HG03060 (cell line): ENCODE measurements around the gene ENAH.

Source experiments
- ATAC-seq: cut with Tn5 transposase; IDR thresholded peaks from one replicate; pipeline ENCODE4 v1.9.1; 2021; ENCODE audit warnings: low read depth, moderate number of reproducible peaks; ENCODE audit not compliant: unreplicated experiment

The ENAH gene

DNA sequence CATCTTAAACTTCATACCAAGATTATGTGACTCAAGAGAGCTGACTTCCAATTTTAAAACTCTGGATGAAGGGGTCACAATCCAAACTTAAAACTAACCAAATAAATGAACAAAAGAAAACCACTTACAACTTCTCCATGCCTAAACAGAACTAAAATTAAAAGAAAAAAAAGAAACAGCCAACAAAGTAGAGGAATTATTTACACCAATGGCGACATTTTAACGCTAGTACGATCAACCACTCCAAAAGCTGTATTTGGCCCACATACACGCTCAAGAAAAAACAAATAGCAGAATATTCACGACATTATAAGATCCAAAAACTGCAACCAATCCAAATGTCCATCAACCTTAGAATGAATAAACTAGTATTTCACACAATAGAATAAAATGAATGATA, 42.4 kb downstream of the ENAH start:
- no peak for ATAC-seq

DNA sequence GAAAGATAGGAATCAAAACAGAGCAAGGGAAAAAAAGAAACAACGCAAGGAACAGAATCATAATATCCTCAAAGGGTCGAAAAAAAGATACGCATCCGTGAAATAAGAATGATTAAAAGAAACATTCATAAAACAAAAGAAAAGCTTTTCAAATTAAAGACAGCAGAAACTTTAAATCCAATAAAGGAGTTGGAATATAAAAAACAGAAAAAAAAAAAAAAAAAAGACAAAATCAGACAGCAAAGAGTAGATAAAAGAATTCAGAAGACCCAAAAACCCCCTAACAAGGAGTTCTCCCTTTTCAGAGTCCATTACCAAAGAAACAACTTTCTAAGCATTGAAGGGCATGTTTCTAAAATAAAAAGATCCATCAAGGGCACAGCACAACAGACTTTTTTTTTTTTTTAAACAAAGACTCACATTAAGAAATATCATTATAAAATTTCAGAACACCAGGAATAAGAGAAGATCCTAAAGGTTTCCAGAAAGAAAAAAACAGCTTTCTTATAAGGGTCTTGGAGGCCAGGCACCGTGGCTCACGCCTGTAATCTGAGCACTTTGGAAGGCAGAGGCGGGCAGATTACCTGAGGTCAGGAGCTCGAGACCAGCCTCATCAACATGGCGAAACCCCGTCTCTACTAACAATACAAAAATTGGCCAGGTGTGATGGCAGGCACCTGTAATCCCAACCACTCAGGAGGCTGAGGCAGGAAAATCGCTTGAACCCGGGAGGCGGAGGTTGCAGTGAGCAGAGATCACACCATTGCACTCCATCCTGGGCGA, 44.7 kb downstream of the ENAH start:
- no peak for ATAC-seq

DNA sequence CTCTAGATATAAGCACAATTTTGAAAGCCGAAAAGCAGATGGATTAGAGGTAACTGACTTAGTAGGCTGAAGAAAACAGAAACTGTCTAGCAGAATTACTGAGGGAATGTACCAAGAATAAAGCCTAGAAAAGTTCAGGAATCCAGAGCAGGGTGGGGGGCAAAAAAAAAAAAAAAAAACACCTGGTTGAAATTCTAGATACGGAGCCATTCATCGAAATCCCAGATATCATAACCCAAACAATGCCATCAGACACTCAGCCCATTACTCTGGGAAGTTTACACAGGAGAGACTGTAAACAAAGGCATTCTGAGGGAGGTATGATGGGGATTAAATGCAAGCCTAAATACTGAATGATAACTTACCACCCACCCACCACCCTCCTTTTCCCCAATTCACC, 45.6 kb downstream of the ENAH start:
- ATAC-seq = no peak

DNA sequence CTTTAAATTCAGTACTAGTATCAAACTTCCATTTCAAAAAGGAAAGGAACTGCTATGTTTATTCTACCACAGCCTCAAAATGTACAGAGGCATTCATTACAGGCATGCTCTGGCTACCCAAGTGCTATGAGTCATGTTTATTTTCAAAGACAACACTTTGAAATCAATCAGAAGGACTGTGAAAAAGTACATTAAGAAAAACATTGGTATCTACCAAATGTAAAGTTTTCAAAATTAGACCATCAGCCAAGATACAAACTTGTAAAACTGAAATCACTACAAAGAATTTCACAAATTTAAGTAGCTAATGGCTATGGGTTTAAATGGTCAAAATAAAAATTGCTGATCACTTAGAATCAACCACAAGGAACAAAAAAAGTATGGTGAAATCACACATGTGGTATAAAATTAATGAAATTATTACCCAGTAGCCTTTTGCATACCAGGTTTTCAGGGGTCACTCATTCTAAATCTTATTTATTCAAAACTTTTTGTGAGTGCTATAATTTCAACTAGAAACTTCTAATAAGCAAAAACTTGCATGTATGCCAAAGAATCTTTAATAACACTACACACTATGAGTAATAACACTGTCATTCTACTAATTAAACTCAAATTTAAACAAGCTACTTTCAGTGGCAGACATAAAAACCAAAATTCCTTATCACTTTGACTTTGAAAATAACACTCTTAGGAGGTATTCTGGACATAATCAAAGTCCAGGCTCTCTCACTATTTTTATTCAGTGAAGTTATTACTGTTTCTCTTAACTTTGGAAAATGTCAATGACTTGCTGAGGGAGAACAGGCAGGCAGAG, 49.2 kb downstream of the ENAH start:
- ATAC-seq = no peak

DNA sequence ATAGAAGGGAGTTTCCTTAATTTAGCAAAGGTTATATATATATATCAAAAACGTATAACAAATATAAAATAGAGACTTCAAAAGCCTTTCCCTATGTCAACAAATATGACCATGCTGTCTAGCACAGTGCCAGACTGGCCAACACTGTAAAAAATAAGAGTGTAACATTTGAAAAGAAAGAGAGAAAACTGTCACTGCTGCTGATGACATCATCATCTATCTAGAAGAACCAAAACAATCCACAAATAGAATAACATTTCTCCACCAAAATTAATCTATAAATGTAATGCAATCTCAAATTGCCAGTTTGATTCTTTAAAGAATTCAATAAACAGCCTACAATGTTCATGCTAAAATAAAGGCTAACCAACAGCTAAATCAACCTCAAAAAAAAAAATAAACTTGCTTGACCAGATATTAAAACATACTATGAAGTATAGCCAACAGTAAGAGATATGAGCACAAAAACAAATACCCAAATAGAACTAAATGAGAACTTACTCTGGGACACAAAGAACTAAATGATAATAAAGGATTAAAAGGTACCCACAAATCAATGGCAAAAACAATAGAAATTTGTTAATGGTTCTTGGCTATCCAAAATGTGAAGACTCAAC, 50.2 kb downstream of the ENAH start:
- ATAC-seq = no peak

DNA sequence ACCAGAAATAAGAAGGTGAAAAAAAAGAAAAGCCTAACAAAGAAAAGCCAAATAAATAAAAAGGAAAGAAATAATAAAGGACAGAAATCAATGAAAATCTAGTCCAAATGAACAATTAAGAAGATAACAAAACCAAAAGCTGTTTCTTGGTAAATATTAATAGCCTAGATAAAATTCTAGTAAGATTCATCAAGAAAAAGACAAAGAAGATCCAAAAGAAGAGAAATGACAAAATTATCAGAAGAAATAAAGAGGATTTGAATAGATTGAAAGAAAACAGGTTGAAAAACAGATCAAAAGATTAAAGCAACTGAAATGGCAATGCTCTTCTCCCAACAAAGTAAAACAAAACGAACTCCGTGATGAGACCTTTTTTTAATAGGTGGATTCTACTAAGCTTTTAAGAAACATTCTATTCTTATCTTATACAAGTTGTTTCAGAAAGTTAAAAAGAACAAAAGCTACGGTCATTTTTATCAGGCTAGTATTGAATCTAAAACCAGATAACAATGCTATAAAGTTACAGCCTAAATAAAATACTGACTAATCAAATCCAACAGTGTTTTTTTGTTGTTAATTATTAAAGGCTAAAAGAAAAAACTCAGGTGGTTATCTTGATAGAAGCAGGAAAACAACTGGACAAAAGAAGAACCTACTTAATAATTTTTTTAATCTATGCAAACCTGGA, 50.9 kb downstream of the ENAH start:
- ATAC-seq = no peak

DNA sequence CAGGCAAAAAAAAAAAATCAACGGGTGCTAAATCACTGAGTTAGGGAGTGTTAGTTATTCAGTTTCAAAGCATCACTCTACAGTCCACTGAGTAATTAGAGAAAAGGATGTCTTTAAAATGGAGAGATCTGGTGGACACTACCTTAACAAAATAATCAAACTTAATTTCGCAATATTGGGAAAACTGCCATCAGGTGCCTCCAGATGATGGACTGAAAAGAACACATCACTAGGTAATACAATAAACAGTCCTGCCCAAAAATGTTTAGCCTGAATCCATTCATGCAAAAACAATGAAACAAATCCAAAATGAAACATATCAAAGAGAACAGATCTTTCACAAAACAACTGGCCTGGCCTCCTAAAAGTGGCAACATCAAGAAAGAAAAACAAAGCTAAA, 54.1 kb downstream of the ENAH start:
- ATAC-seq = no peak

DNA sequence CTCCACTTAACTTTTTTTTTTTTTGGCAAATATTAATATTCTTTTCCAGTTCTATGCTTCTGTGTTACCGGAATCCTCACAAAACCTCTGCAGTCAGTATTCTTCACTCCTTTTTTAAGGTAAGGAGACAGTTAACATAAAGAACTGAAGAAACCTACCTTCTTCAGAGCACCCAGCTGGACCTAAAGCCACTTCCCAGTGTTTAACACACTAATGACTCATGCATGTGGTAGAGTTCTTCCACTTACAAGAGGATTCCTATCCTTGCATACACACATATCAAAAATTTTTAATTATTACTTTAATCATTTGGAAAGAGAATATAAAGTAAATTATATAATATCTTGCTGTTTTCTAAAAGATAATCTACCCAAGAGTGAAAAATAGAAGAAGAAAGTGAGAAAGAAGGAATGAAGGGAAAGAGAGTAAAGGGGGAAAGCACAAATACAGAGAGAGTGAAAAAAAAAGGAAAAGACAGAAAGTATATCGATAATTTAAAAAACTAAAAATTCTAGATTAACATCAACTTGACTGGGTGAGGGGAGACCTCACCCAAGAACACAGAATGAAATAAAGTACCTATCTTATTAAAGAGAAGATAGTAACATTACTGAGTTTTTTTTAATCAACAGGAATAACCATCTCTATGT, 54.9 kb downstream of the ENAH start:
- no peak for ATAC-seq

DNA sequence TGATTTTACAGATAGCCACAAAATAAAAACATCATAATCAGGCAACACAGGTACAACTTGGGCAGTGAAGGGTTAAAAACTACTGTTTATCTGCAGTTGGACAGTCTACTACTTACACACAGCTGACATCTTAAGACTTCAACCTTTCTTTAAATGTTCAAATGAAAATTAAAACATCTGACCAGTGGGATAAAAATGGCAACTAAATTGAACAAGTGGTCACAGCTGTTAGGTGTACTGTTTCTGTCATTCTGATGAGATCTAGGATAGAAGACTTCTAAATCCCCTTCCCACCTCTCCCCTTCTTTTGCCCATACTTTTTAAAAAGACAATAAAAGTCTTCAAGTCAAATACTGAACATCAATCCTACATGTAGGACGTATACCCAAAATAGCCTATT, 56.2 kb downstream of the ENAH start:
- ATAC-seq = no peak

DNA sequence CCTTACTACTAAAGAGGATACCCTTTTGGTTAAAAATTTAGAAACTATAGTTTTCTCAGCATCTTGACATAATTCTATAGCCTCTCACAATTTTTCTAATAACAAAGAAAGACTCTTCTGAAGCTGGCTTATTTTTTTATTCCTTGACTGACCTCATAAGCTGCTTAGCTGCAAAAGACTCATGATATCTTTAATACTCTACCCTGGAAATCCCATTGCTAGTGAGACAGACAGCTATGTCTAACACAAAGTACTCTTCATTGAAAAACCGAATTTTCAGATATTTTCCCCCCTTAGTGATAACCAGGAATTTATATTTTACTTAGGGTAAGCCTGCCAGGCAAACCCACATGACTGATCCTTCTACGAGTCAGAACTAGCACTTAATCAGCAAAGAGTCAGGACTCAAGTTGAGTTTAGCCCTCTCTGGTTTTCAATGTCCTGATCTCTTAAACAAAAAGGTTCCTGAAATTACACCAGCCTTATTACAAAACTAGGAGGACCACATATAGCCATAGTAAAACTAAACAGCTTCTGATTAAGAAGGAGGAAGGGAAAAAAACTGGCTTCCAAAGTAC, 56.9 kb downstream of the ENAH start:
- no peak for ATAC-seq

DNA sequence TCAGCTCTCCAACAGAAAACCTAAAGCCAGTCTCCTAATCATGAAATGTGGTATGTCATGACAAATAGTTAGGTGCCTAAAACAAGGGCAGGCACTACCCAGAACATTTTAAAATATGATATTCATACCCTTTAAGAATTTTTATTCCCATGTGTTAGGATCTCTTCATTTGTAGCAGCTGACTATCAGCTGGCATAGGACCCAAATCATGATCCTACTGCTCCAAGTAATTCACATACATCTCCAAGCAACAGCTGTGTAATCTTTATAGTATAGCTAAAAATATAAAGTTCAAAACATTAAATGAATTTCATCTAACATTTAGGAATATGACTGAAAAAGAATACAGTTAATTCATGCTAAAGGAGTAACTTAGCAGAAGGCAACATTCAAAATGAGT, 57.5 kb downstream of the ENAH start:
- no peak for ATAC-seq

DNA sequence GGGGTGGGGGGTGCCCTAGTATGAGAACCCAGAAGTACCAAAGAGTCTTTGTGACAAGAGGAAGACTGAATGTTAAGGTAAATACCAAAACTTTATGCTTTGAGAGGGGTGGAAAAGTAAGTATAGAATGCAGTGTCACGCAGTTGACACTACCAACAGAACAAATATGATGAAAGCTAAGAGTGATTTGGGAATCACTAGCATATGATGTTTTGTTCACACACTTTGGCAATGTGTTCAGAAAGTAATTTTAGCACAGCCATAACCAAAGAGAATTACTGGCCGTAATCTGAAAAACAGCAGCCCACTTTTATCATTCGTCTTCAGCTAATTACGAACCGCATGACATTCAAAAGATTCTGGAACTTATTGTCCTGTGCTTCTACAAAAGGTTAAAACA, 59.5 kb downstream of the ENAH start:
- no peak for ATAC-seq

DNA sequence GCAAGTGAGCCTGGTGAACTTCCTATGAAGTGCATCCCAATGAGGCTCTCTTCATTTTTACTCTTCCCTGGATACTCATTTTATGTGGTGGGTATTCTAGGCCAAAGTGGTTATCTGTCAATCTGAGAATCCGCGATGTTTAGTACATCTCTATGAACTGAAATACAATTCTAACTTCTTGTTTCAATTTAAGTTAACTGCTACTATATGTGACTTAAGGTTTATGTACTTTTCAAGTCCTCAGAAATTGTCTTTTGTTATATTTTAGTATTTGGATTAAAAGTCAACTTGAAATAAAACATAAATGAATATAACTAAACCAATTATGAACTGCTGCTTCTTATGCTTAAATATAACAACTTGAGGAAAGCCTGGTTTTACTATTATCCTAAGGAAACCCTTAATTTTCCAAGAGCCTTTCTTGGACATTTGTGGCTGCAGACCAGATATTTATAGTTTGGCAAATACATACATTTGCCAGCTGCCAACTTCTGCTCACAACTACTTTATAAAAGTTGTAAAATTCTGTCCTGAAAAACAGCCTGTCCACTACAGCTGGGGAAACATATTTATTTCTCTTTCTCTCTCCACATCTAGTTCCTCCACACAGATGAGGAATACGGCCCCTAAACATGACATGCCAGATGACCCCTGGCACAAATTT, 60.4 kb downstream of the ENAH start:
- no peak for ATAC-seq

DNA sequence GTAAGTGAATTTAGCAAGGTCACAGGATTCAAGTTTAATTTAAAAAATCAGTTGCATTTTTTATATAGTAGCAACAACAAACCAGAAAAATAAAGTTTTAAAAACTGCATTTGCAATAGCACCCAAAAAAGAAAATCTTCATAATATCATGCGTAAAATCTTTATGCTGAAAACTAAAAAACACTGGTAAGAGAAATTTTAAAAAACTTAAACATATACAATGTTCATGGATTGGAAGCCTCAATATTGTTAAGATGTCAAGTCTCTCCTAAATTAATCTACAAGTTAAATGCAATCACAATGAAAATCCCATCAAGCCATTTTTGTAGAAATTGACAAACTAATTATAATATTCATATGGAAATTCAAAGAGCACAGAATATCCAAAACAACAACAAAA, 65.6 kb downstream of the ENAH start:
- no peak for ATAC-seq

DNA sequence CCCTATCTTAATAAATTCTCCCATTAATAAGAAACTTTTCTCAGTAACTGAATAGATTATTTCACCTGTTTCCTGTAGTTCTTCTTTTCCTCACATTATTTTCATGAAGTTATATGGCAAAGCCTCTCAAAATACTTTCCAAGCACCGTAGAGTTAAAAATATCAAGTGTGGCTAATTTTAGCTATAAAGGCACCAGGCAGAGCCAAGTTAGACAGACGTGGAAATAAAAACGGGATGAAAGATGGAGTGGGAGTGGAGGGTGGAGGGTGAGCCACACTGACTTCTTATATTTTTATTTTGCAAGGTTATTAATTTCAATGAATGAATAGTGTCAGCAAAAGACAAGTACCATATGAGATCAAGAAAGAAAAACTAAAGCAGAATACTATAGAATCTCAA, 71.7 kb downstream of the ENAH start:
- ATAC-seq = no peak

DNA sequence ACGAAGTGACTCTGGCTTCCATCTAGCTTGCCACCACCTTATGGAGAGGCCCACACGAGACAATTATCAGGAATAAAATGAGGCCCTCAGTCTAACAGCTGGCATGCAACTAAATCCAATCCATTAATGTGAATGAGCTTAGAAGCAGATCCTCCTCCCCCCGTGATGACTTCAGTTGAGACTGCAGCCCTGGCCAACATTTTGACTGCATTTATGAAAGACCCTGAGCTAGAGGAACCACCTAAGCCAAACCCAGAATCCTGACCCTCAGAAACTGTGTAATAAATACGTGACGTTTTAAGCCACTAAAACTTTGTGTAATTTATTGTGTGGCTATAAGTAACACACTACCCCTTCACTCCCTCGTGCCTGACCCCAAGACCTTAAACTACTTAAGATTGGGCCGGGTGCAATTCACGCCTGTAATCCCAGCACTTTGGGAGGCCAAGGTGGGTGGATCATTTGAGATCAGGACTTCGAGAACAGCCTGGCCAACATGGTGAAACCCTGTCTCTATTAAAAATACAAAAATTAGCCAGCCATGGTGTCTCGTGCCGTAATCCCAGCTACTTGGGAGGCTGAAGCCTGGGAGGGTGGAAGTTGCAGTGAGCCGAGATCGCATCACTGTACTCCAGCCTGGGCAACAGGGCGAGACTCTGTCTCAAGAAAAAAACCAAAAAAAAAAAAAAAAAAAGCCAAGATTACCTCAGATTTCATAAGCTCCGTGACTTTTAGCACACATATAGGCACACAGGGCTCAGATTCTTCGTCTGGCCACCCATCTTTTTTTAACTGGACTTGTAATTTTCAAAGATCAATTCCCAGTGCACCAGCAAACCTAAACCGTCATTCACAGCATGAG, 72.5 kb downstream of the ENAH start:
- ATAC-seq = no peak

DNA sequence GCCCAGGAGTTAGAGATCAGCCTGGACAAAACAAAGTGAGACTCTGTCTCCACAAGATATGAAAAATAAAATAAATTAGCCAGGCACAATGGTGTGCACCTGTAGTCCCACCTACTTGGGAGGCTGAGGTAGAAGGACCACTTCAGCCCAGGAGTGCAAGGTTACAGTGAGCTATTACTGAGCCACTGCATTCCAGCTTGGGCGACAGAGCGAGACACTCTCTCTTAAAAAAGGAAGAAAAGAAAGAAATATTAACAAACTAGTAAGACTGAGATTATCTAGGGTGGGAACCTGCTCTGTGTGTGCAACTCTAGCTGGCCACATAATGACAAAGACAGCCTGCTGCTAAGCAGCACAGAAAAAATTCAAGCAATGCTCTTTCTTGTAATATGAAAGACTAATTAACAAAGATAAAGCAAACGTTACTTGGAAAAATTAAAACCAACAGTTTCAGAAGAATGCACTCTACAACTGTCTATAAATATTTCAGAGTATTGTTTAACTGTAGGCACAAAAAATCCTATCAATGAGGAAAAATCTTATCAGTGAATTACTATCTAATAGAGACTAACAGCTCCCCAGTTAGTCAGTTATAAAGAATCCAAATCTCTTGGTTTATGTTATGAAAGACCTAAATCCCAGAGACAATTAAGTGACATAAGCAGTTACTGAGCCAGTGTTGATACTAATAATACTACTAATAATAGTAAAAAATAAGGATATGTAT, 74.5 kb downstream of the ENAH start:
- no peak for ATAC-seq

DNA sequence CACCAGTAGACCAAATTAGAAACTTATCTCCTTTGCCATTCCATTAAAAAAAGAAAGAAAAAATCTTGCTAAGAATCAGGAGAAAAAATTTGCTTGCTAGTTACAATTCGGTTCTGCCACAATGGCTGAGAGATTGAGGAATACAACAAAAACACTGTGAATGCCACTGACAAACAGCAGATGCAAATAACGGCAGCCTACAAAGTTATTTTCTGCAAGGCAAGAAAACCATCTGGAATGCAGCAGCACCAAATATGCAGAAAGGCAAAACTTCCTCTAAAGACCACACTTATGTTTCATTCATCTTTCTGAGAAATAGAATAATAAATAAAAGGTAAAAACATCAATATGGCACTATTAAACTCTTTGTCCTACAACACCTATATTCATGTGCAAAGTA, 75.7 kb downstream of the ENAH start:
- no peak for ATAC-seq
